Activated CD8-positive, alpha-beta T cell treated with anti-CD3 and anti-CD28 coated beads for 36 hours (primary cell): Measurements from ENCODE around the gene ASXL3. TPM values are rescaled to one million over a fixed set of nuclear protein-coding genes. Genes with fewer than 3 reads are reported as not detected.

Experiments used
- ATAC-seq: fragments of 200-7000 bp; cut with Tn5 transposase; one replicate; pipeline ENCODE4 v1.10.0; 2021; ENCODE audit warnings: mild to moderate bottlenecking, moderate library complexity
- CTCF ChIA-PET: fragments of 350-600 bp; sonication (Branson Sonifier 250); formaldehyde crosslinking; loops from one replicate; lab custom pipeline; 2021; ENCODE audit warnings: antibody characterized with exemption; lab: Charles Lee
- POLR2A ChIA-PET: fragments of 350-600 bp; sonication (Branson Sonifier 250); formaldehyde crosslinking; loops from one replicate; lab custom pipeline; 2021; ENCODE audit warnings: antibody characterized with exemption; lab: Charles Lee
- DNase-seq: peaks from one replicate; pipeline ENCODE4 v3.0.0-alpha.2; 2020
- H3K27ac Mint-ChIP-seq: one replicate; pipeline ENCODE4 v1.8.0; 2021; ENCODE audit warnings: mild to moderate bottlenecking, mixed read lengths
- H3K27me3 Mint-ChIP-seq: one replicate; pipeline ENCODE4 v1.8.0; 2021; ENCODE audit warnings: mixed read lengths
- H3K36me3 Mint-ChIP-seq: one replicate; pipeline ENCODE4 v1.8.0; 2021; ENCODE audit warnings: low read depth, mixed read lengths
- H3K4me1 Mint-ChIP-seq: one replicate; pipeline ENCODE4 v1.8.0; 2021; ENCODE audit warnings: low read depth, mixed read lengths
- H3K4me3 Mint-ChIP-seq: one replicate; pipeline ENCODE4 v1.8.0; 2021; ENCODE audit warnings: mild to moderate bottlenecking, moderate library complexity, mixed read lengths
- H3K9me3 Mint-ChIP-seq: one replicate; pipeline ENCODE4 v1.8.0; 2021; ENCODE audit warnings: mixed read lengths
- intact Hi-C: fragments of 100-400 bp; cut with micrococcal nuclease; formaldehyde crosslinking; loops from one replicate; pipeline ENCODE4 v1.10.0; 2022
- total RNA-seq, 2 experiments: library from RNA; stranded (reverse); gene quantifications; one replicate each; pipeline ENCODE4 v1.2.3, GENCODE V29; 2021
- TF ChIP-seq, protein P1 (sequence below): fragments of 200-600 bp; IDR thresholded peaks from one replicate; pipeline ENCODE4 v1.8.0; 2022; ENCODE audit warnings: antibody characterized with exemption, mild to moderate bottlenecking

The ASXL3 gene
- total RNA-seq, 2 experiments from 2014 or later: not detected

DNA sequence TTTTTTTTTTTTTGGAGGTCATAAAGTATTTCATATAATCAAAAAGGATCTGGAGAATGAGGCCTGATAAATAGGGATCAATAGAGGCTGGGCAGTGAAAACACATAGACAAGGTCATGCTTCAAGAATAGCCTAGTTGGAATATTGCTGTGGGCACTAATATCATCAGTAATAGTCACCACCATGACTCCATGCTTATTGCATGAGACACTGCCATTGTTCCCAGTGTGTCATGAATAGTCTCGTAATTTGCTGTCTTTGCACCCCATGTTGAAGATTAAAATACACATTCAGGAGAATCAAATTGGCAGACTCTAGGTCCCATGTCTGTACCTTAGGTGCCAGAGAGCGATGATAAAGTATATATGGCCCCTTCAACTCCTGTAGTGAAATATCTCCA, 10.3 kb downstream of the ASXL3 start:
- H3K27ac Mint-ChIP-seq: no peak overlapping the region
- peaks cover 7% of the 10 kb centered on the region for H3K9me3 Mint-ChIP-seq
- ATAC-seq: no peak
- ChIA-PET POLR2A (no interaction called here), CTCF (no interaction called here)
- TF ChIP-seq, protein P1, sequence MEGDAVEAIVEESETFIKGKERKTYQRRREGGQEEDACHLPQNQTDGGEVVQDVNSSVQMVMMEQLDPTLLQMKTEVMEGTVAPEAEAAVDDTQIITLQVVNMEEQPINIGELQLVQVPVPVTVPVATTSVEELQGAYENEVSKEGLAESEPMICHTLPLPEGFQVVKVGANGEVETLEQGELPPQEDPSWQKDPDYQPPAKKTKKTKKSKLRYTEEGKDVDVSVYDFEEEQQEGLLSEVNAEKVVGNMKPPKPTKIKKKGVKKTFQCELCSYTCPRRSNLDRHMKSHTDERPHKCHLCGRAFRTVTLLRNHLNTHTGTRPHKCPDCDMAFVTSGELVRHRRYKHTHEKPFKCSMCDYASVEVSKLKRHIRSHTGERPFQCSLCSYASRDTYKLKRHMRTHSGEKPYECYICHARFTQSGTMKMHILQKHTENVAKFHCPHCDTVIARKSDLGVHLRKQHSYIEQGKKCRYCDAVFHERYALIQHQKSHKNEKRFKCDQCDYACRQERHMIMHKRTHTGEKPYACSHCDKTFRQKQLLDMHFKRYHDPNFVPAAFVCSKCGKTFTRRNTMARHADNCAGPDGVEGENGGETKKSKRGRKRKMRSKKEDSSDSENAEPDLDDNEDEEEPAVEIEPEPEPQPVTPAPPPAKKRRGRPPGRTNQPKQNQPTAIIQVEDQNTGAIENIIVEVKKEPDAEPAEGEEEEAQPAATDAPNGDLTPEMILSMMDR: no peak
- H3K36me3 Mint-ChIP-seq: no peaks in the 10 kb centered on the region
- intact Hi-C loops: no loop called here
- no peak overlapping the region for H3K4me3 Mint-ChIP-seq
- no peaks in the 10 kb centered on the region for H3K27me3 Mint-ChIP-seq
- no peaks in the 10 kb centered on the region for H3K4me1 Mint-ChIP-seq
- no peak for DNase-seq

DNA sequence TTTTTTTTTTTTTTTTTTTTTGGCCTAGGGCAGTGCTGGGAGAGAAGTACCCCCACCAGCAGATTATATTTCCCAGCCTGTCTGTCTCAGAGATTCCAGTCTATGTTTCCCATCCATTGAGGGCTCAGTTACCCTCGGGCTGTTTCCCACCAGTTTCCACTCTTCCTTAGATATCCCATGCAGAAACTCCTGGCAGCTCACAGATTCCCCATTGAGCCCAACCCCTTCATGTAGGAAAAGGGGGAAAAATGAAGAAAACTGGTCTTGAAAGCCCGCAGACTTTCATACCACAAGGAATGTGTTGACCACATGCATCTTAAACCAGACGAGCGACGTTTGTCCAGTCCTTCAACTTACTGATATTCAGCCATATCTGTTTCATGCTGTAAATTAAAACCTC, 15.2 kb downstream of the ASXL3 start:
- intact Hi-C loops: no loop called here
- no peak overlapping the region for H3K27ac Mint-ChIP-seq
- POLR2A ChIA-PET: no interaction called here
- no peak for ATAC-seq
- H3K4me1 Mint-ChIP-seq: no peaks in the 10 kb centered on the region
- DNase-seq: no peak
- H3K4me3 Mint-ChIP-seq: no peak overlapping the region
- no peaks in the 10 kb centered on the region for H3K36me3 Mint-ChIP-seq
- peaks cover 3% of the 10 kb centered on the region for H3K9me3 Mint-ChIP-seq
- CTCF ChIA-PET: no interaction called here
- TF ChIP-seq, protein P1: no peak
- H3K27me3 Mint-ChIP-seq: no peaks in the 10 kb centered on the region

DNA sequence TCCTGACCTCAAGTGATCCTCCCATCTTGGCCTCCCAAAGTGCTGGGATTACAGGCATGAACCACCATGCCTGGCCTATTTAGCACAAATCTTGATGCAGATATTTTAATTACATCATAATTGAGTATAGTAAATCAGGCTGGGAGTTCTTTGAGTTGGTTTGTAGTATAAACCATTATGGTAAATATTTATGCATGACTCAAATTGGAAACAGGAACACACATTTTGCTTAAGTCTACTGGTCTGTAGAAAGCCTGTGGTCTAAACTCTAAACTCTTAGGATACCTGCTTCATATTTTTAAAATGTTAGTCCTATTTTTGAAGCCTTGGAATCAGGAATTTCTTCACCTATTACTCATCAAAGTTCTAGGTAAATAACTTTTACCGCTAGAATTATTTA, 16.8 kb downstream of the ASXL3 start:
- H3K36me3 Mint-ChIP-seq: no peaks in the 10 kb centered on the region
- CTCF ChIA-PET: no interaction called here
- intact Hi-C loops: no loop called here

DNA sequence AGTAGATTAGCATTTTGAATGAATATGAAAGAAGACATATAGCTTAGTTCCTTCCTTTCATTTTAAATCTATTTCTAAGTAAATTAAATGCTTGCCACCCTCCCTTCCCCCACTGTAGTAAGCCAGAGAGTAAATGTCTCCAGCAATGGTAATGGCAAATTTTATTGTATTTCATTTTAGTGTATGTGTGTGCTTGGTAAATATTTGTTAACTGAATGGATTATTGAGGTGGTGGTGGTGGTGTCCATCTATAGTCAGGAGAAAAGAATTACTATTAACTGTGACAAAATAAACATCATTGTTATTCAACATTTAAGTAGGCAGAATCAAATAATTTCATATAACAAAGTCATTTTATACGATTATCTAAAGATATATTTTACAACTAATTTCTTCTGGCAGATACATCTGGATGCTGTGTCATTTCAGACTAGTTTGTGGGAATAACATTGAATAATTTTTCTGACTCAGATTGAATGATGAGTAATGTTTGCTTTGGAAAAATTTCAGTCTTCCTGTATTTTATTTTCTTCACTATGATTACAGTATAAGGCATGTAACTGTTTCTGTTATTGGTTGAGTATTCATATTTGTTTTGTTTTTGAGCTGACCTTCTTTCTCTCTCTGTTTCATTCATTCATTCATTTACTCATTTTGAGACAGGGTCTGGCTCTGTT, 18.3 kb downstream of the ASXL3 start:
- intact Hi-C loops: no loop called here
- H3K27me3 Mint-ChIP-seq: no peaks in the 10 kb centered on the region
- POLR2A ChIA-PET: no interaction called here
- no peak overlapping the region for H3K4me3 Mint-ChIP-seq
- TF ChIP-seq, protein P1: no peak
- H3K4me1 Mint-ChIP-seq: no peaks in the 10 kb centered on the region
- no peaks in the 10 kb centered on the region for H3K36me3 Mint-ChIP-seq
- CTCF ChIA-PET: no interaction called here
- no peak for DNase-seq
- no peak for ATAC-seq
- peaks cover 5% of the 10 kb centered on the region for H3K9me3 Mint-ChIP-seq
- no peak overlapping the region for H3K27ac Mint-ChIP-seq

More for the DNA sequence above, 16.8 kb downstream of the ASXL3 start:
- Mint-ChIP-seq H3K4me1 (no peaks in the 10 kb centered on the region), H3K27ac (no peak overlapping the region), H3K27me3 (no peaks in the 10 kb centered on the region), H3K4me3 (no peak overlapping the region), H3K9me3 (peaks cover 5% of the 10 kb centered on the region)
- TF ChIP-seq, protein P1: no peak
- ATAC-seq (no peak), DNase-seq (no peak)
- POLR2A ChIA-PET: no interaction called here

DNA sequence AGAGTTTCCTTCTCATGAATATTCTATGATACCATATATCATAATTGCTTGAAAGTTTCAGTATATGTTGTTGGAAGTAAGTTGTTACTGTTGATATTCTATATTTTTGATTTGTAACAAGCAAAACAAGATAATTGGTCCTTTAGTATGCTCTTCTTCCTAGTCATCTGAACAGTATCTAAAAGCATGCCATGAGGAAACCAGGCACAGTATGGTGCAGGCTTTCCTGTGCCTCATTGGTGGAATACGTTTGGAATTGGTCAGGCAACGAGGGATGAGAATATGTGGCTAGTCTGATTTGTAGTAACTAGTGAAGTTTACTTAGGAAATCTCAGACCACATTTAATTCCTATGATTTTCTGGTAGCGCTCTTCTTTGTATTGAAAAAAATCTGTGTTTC, 22.8 kb downstream of the ASXL3 start:
- ATAC-seq (no peak), DNase-seq (no peak)
- ChIA-PET CTCF (no interaction called here), POLR2A (no interaction called here)
- no peaks in the 10 kb centered on the region for H3K36me3 Mint-ChIP-seq
- H3K4me1 Mint-ChIP-seq: no peaks in the 10 kb centered on the region
- no peaks in the 10 kb centered on the region for H3K27me3 Mint-ChIP-seq
- no peak overlapping the region for H3K27ac Mint-ChIP-seq
- peaks cover 11% of the 10 kb centered on the region for H3K9me3 Mint-ChIP-seq
- H3K4me3 Mint-ChIP-seq: no peak overlapping the region
- intact Hi-C loops: no loop called here
- TF ChIP-seq, protein P1: no peak
